HepG2 (cell line): ENCODE measurements around the gene BCL6. TPM values are rescaled to one million over a fixed set of nuclear protein-coding genes. Genes with fewer than 3 reads are reported as not detected.

ENCODE experiments used
- ATAC-seq: fragments of 200-7000 bp; cut with Tn5 transposase; 3 replicates; pipeline ENCODE4 v1.9.1; 2020; ENCODE audit warnings: mild to moderate bottlenecking, moderate library complexity
- BruUV-seq: library from RNA; stranded (reverse); fragments of 400-500 nt; replicated peaks from 2 replicates; lab custom pipeline; 2021; lab: Mats Ljungman, UMichigan
- CTCF ChIA-PET: fragments of 300-600 bp; formaldehyde crosslinking; extraction: SDS; loops from one replicate; lab custom pipeline; 2021; ENCODE audit warnings: low total read pairs, inconsistent platforms, low intra/inter-chr PET ratio; lab: Yijun Ruan, JAX
- POLR2A ChIA-PET: fragments of 350-600 bp; sonication (Branson Sonifier 250); formaldehyde crosslinking; loops from one replicate; lab custom pipeline; 2020; ENCODE audit warnings: antibody characterized with exemption, inconsistent platforms; lab: Yijun Ruan, JAX
- DNase-seq: peaks from one replicate; pipeline ENCODE4 v3.0.0-alpha.2; 2015; ENCODE audit warnings: low spot score
- FAIRE-seq: peaks from 3 replicates; lab custom pipeline; 2011; peaks lifted over from hg19 to GRCh38; lab: Jason Lieb, UNC
- H2AFZ ChIP-seq: one replicate; pipeline ENCODE4 v1.6.1; 2011; ENCODE audit warnings: low read length, inconsistent platforms
- H3K27ac ChIP-seq: fragments of 300-600 bp; 3 replicates; pipeline ENCODE4 v1.8.0; 2011; ENCODE audit warnings: mixed run types, mild to moderate bottlenecking, mixed read lengths, low read length, inconsistent platforms; ENCODE audit not compliant: insufficient read depth; ENCODE audit errors: extremely low read length
- H3K27me3 ChIP-seq, 2 experiments: fragments of 200-600 bp in 1 of 2; 2 replicates in 1 of 2; 3 replicates in 1 of 2; pipeline versions ENCODE4 v1.6.0 to v1.8.0; 2011; ENCODE audit warnings: low read length in 2 of 2, mild to moderate bottlenecking in 2 of 2, moderate library complexity in 2 of 2, inconsistent platforms in 1 of 2; ENCODE audit not compliant: insufficient read depth in 2 of 2, control insufficient read depth in 1 of 2
- H3K36me3 ChIP-seq, 2 experiments: fragments of 200-600 bp in 1 of 2; replicated peaks in 1 of 2; 2 replicates in 1 of 2; 3 replicates in 1 of 2; pipeline versions ENCODE4 v1.5.1 to v1.8.0; 2011; ENCODE audit warnings: low read length in 2 of 2, inconsistent platforms in 1 of 2; ENCODE audit not compliant: insufficient read depth in 2 of 2, control insufficient read depth in 1 of 2
- H3K4me1 ChIP-seq: 2 replicates; pipeline ENCODE4 v1.5.1; 2012; ENCODE audit warnings: low read length, inconsistent platforms; ENCODE audit not compliant: insufficient read depth
- H3K4me2 ChIP-seq: 2 replicates; pipeline ENCODE4 v1.6.0; 2011; ENCODE audit warnings: low read depth, low read length, inconsistent platforms
- H3K4me3 ChIP-seq, 3 experiments: fragments of 200-600 bp in 1 of 3; sonication (generic), shearing (Covaris generic) in 1 of 3; replicated peaks in 1 of 3; 2 replicates each; pipeline ENCODE4 v1.5.1; 2011 to 2016; ENCODE audit warnings: low read length in 3 of 3, inconsistent platforms in 2 of 3, low read depth in 2 of 3, mild to moderate bottlenecking in 2 of 3, control low read depth in 1 of 3, mixed read lengths in 1 of 3; ENCODE audit not compliant: insufficient read depth in 1 of 3
- H3K79me2 ChIP-seq: one replicate; pipeline ENCODE4 v1.6.1; 2011; ENCODE audit warnings: low read length, inconsistent platforms; ENCODE audit not compliant: insufficient read depth
- H3K9ac ChIP-seq: 2 replicates; pipeline ENCODE4 v1.6.0; 2011; ENCODE audit warnings: mild to moderate bottlenecking, low read depth, low read length, inconsistent platforms; ENCODE audit not compliant: insufficient read depth
- H3K9me3 ChIP-seq: 2 replicates; pipeline ENCODE4 v1.5.1; 2012; ENCODE audit warnings: mild to moderate bottlenecking, low read length
- H4K20me1 ChIP-seq: 2 replicates; pipeline ENCODE4 v1.6.0; 2011; ENCODE audit warnings: inconsistent platforms, mild to moderate bottlenecking, low read length, moderate library complexity; ENCODE audit not compliant: insufficient read depth
- AGO2 ChIP-seq: fragments of 200-400 bp; formaldehyde crosslinking; optimal IDR thresholded peaks from 2 replicates; pipeline ENCODE3; 2017; ENCODE audit warnings: mild to moderate bottlenecking, low read depth, low read length, moderate library complexity
- CENPT ChIP-seq: sonication (generic); formaldehyde crosslinking; IDR thresholded peaks from 2 replicates; pipeline ENCODE4 v1.8.0; 2022; ENCODE audit warnings: low read depth, mild to moderate bottlenecking, moderate library complexity, missing genetic modification reagents
- FOXO1 ChIP-seq: sonication (generic); formaldehyde crosslinking; IDR thresholded peaks from 2 replicates; pipeline ENCODE4 v1.4.0; 2020; ENCODE audit warnings: missing genetic modification reagents
- HDAC2 ChIP-seq: sonication (generic); formaldehyde crosslinking; IDR thresholded peaks from 2 replicates; pipeline ENCODE4 v1.4.0; 2020; ENCODE audit warnings: missing genetic modification reagents
- MIER3 ChIP-seq: IDR thresholded peaks from 2 replicates; pipeline ENCODE4 v1.6.1; 2016; ENCODE audit warnings: missing compliant biosample characterization, borderline replicate concordance
- NCOA5 ChIP-seq: sonication (generic); formaldehyde crosslinking; IDR thresholded peaks from 2 replicates; pipeline ENCODE4 v1.4.0; 2020; ENCODE audit warnings: missing genetic modification reagents
- NFKB2 ChIP-seq: sonication (generic); formaldehyde crosslinking; IDR thresholded peaks from 2 replicates; pipeline ENCODE4 v1.4.0; 2020; ENCODE audit warnings: missing genetic modification reagents, borderline replicate concordance
- PCBP1 ChIP-seq: fragments of 200-400 bp; formaldehyde crosslinking; IDR thresholded peaks from 2 replicates; pipeline ENCODE4 v1.6.1; 2017; ENCODE audit warnings: mild to moderate bottlenecking, low read depth, low read length, borderline replicate concordance
- POLR2A ChIP-seq, 2 experiments: IDR thresholded peaks; 2 replicates each; pipeline ENCODE4 v1.6.1; 2011; ENCODE audit warnings: low read depth in 2 of 2, low read length in 2 of 2, mild to moderate bottlenecking in 1 of 2, moderate library complexity in 1 of 2; ENCODE audit not compliant: insufficient read depth in 1 of 2
- RNF2 ChIP-seq: fragments of 450-650 bp; conservative IDR thresholded peaks from 2 replicates; pipeline ENCODE4 v1.6.1; 2016; ENCODE audit warnings: low read depth
- SIX4 ChIP-seq: sonication (generic); formaldehyde crosslinking; IDR thresholded peaks from 2 replicates; pipeline ENCODE4 v1.4.0; 2020; ENCODE audit warnings: missing genetic modification reagents
- SP4 ChIP-seq: sonication (generic); formaldehyde crosslinking; IDR thresholded peaks from 2 replicates; pipeline ENCODE4 v1.8.1; 2023; ENCODE audit warnings: mild to moderate bottlenecking, missing genetic modification reagents
- TBX3 ChIP-seq: fragments of 450-650 bp; IDR thresholded peaks from 2 replicates; pipeline ENCODE4 v1.6.1; 2017; ENCODE audit warnings: antibody characterized with exemption, mild to moderate bottlenecking, inconsistent platforms, borderline replicate concordance
- ZNF12 ChIP-seq: sonication (generic); formaldehyde crosslinking; IDR thresholded peaks from 2 replicates; pipeline ENCODE4 v1.5.0; 2020; ENCODE audit warnings: missing genetic modification reagents
- ZNF562 ChIP-seq: sonication (generic); formaldehyde crosslinking; IDR thresholded peaks from 2 replicates; pipeline ENCODE4 v1.8.0; 2022; ENCODE audit warnings: missing genetic modification reagents, borderline replicate concordance
- ZNF766 ChIP-seq: sonication (generic); formaldehyde crosslinking; IDR thresholded peaks from 2 replicates; pipeline ENCODE4 v1.5.0; 2020; ENCODE audit warnings: missing genetic modification reagents, borderline replicate concordance
- ZNF792 ChIP-seq: IDR thresholded peaks from 2 replicates; pipeline ENCODE4 v1.6.1; 2016
- WGBS: methylation state at CpG from one replicate; pipeline ENCODE4 v1.1.6; 2017; ENCODE audit warnings: low lambda C conversion rate; 5-methylcytosine and 5-hydroxymethylcytosine counted together
- in situ Hi-C: cut with HindIII; loops from 2 replicates; pipeline ENCODE4 v1.10.0; 2017; ENCODE audit warnings: low pct_unique_long_range_greater_than_20kb; ENCODE audit not compliant: extremely low pct_ligation_motif_present
- intact Hi-C: fragments of 100-400 bp; cut with micrococcal nuclease; formaldehyde crosslinking; loops from one replicate; pipeline ENCODE4 v1.10.0; 2022; ENCODE audit not compliant: unreplicated experiment
- polyA plus RNA-seq, 8 experiments: library from polyadenylated mRNA; depleted of rRNA in 3 of 8; stranded (reverse) in 7 of 8; unstranded in 1 of 8; fragments of >200 nt; fragmentation: Illumina TruSeq in 4 of 8; extraction: Trizol in 4 of 8; gene quantifications; 2 replicates each; pipeline versions ENCODE4 v1.2.1 to v1.2.3, GENCODE V29; 2011 to 2016; ENCODE audit warnings: low read depth in 4 of 8, missing spikeins in 1 of 8, mixed read lengths in 1 of 8; ENCODE audit not compliant: insufficient read depth in 1 of 8
- total RNA-seq, 5 experiments: library from RNA; depleted of rRNA; stranded (reverse); fragments of >200 nt; fragmentation: Illumina TruSeq; extraction: Trizol; gene quantifications; 2 replicates each; pipeline ENCODE4 v1.2.3, GENCODE V29; 2016; ENCODE audit warnings: low read depth in 1 of 5
- TF ChIP-seq, protein P1 (sequence below): conservative IDR thresholded peaks from 2 replicates; pipeline ENCODE4 v1.6.1; 2018; ENCODE audit warnings: missing genetic modification reagents
- TF ChIP-seq, protein P2 (sequence below): sonication (generic); formaldehyde crosslinking; IDR thresholded peaks from 2 replicates; pipeline ENCODE4 v1.5.1; 2020; ENCODE audit warnings: missing genetic modification reagents, mild to moderate bottlenecking, borderline replicate concordance
- TF ChIP-seq, protein P3 (sequence below): sonication (generic); formaldehyde crosslinking; IDR thresholded peaks from 2 replicates; pipeline ENCODE4 v1.5.1; 2020; ENCODE audit warnings: mild to moderate bottlenecking, missing genetic modification reagents, borderline replicate concordance
- TF ChIP-seq, protein P4 (sequence below): sonication (generic); formaldehyde crosslinking; IDR thresholded peaks from 2 replicates; pipeline ENCODE4 v1.8.1; 2023; ENCODE audit warnings: mild to moderate bottlenecking, moderate library complexity, missing genetic modification reagents

BCL6 gene
- total and polyA plus RNA-seq, 2 of the 13 experiments (the other 11 are each of a cell fraction or from before 2014, with no cell fraction given) = 21.2 to 53.7 TPM

DNA sequence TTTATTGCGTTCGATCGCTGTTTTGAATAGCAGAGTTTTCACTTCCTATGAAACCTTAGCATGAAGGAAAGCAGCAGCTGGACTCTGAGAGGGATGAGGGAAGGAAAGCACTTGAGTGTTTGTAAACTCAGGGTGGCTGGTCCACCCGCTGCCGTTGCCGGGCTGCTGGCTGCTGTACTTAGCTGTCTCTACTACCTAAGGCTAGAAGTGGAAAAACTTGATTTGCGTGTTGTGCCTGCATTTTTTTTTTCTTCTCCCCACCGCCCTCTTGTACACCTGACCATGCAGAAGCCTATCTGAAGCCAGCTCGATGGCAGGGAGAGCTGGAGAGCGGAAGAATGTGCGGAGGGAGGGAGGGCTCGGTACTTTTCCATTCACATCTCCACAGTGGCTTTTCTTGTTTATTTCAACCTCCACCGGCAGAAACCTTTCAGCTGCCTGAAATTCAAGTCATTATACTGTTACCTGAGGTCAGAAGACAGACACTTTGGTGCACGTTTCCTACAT lies 4.8 kb upstream of the BCL6 start:
- ChIA-PET CTCF (no interaction called here), POLR2A (interaction anchor here (0.8 to 3.1 kb wide), 27 partner anchors 9 to 996 kb away, joined by 3 to 43 read pairs (median 4); no protein-coding TSS in a partner anchor)
- Histone ChIP-seq H3K36me3 (no peaks in the 10 kb centered on the region), H3K4me2 (peak overlapping the region; percentile 93), H3K79me2 (peaks cover 16% of the 10 kb centered on the region), H3K4me1 (peaks cover 51% of the 10 kb centered on the region), H4K20me1 (no peaks in the 10 kb centered on the region), H3K4me3 (peak overlapping the region; percentile 40 to 61 (median 47)), H2AFZ (no peak overlapping the region), H3K27ac (peak overlapping the region; percentile 94), H3K27me3 (no peaks in the 10 kb centered on the region; a peak in 1 of 5 replicates), H3K9me3 (no peaks in the 10 kb centered on the region), H3K9ac (peak overlapping the region; percentile 74)
- peak; percentile 92 for DNase-seq
- in situ Hi-C loops (no loop called here), intact Hi-C loops (loop anchor here (1.0 to 10.0 kb wide), 4 partner anchors 61 to 286 kb away; no protein-coding TSS in a partner anchor)
- peak; percentile 81 for ATAC-seq
- TSS peak; percentile 87 for BruUV-seq
- 7% methylated on average over 14 of the region's 14 CpGs for WGBS
- FAIRE-seq = peak; percentile 62
- TF ChIP-seq MIER3 (peak; percentile 48; the same call in 1 of the 2 replicates), ZNF562 (CRISPR knock-in tag) (no peak), ZNF766 (CRISPR knock-in tag) (no peak), RNF2 (no peak), NCOA5 (CRISPR knock-in tag) (no peak), AGO2 (peak; percentile 49), CENPT (CRISPR knock-in tag) (no peak), TBX3 (no peak), SP4 (CRISPR knock-in tag) (no peak; the same call in 1 of the 2 replicates), ZNF12 (no peak), PCBP1 (no peak), ZNF792 (0 out of 2 replicates have a peak, but pooled peaks have one; percentile 44), POLR2A (IDR thresholded peaks at IDR 0.05; ENCODE audit: insufficient read depth in 1 of 2, low read depth in 2 of 2, low read length in 2 of 2) (peak; percentile 47 to 66; a peak in 3 of 4 replicates), FOXO1 (CRISPR knock-in tag) (peak; percentile 16; the same call in 1 of the 2 replicates), HDAC2 (peak; percentile 68), NFKB2 (0 out of 2 replicates have a peak, but pooled peaks have one; percentile 29), SIX4 (CRISPR knock-in tag) (no peak)
- TF ChIP-seq, protein P1, sequence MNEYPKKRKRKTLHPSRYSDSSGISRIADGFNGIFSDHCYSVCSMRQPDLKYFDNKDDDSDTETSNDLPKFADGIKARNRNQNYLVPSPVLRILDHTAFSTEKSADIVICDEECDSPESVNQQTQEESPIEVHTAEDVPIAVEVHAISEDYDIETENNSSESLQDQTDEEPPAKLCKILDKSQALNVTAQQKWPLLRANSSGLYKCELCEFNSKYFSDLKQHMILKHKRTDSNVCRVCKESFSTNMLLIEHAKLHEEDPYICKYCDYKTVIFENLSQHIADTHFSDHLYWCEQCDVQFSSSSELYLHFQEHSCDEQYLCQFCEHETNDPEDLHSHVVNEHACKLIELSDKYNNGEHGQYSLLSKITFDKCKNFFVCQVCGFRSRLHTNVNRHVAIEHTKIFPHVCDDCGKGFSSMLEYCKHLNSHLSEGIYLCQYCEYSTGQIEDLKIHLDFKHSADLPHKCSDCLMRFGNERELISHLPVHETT = 0 out of 2 replicates have a peak, but pooled peaks have one; percentile 39
- TF ChIP-seq, protein P2, sequence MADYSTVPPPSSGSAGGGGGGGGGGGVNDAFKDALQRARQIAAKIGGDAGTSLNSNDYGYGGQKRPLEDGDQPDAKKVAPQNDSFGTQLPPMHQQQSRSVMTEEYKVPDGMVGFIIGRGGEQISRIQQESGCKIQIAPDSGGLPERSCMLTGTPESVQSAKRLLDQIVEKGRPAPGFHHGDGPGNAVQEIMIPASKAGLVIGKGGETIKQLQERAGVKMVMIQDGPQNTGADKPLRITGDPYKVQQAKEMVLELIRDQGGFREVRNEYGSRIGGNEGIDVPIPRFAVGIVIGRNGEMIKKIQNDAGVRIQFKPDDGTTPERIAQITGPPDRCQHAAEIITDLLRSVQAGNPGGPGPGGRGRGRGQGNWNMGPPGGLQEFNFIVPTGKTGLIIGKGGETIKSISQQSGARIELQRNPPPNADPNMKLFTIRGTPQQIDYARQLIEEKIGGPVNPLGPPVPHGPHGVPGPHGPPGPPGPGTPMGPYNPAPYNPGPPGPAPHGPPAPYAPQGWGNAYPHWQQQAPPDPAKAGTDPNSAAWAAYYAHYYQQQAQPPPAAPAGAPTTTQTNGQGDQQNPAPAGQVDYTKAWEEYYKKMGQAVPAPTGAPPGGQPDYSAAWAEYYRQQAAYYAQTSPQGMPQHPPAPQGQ (CRISPR knock-in tag) = no peak
- TF ChIP-seq, protein P3, sequence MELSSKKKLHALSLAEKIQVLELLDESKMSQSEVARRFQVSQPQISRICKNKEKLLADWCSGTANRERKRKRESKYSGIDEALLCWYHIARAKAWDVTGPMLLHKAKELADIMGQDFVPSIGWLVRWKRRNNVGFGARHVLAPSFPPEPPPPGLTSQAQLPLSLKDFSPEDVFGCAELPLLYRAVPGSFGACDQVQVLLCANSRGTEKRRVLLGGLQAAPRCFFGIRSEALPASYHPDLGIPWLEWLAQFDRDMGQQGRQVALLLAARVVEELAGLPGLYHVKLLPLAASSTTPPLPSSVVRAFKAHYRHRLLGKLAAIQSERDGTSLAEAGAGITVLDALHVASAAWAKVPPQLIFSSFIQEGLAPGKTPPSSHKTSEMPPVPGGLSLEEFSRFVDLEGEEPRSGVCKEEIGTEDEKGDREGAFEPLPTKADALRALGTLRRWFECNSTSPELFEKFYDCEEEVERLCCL (CRISPR knock-in tag) = no peak
- TF ChIP-seq, protein P4, sequence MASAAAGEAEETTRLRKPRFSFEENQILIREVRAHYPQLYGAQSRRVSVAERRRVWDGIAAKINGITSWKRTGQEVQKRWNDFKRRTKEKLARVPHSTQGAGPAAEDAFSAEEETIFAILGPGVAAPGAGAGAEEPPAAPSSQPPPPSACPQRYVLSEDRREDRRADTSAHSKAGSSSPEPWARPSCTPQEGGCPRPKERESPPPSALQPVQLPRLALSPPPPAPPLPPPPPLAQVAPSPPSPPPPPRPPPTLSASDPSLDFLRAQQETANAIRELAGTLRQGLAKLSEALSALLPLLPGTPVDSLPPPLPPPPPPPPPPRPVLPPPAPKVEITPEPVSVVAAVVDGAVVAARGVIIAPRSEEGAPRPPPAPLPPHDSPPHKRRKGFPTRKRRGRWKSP (CRISPR knock-in tag) = peak; percentile 36; the same call in 1 of the 2 replicates
